ENCODE measurements around the gene RASA2.
"Not testable (repeated sequence)": the region's sequence is repeated elsewhere in the genome, so short reads cannot be mapped to it uniquely, and the experiment has no call there.

RASA2 gene

DNA sequence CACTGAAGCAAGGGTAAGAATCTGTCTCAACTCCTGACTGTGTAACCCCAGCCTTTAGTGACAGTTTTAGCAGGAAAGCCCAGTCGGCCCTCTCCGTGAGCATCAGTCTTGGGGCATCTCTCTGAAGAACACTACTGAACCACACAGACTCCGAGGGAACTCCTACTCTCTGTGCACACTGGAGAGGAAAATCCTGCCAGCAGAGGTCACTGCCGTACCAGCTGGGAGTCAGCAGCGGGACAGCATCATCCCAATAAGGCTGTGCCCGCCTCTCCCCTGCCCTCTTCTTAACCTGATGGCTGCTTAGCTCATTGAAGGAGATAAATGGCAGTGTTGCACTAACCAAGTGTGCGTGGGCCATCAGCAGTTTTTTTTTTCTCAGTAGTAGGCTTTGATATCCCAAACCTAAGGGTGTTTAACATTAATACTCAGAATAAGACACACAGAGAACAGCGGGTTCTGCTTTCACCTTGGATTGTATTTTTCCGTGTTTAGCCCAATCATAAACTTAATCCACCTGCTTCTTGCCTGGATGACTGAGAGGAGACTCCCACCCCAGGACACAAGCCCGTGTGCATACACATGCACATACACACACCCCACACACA, 26.6 kb upstream of the RASA2 start:
- DNase-seq, result peak; percentile 93

- no peak for DNase-seq
These were observed 24.5 kb upstream of the RASA2 start for GRCh38 chr3:141462176-141462859.

GRCh38 chr3:141465221-141465620, 21.6 kb upstream of the RASA2 start:
- DNase-seq, result no peak

DNA sequence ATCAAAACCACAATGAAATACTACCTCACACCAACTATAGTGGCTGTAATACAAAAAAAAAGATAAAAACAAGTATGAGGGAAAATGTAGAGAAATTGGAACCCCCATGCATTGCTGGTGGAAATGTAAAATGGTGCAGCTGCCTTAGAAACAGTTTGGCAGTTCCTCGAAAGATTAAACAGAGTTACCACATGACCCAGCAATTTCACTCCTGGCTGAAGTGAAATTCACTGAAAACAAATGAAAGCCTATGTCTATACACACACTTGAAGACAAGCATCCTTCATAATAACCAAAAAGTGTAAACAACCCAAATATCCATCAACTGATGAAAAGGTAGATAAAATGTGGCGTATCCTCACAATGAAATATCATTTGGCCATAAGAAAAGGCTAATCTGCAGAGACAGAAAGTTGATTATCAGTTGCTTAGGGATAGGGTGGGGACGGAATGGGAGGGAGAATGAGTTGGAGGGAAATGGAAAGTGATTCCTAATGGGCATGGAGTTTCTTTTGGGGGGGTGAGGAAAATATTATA, 20.1 kb upstream of the RASA2 start:
- no peak for DNase-seq

GRCh38 chr3:141469720-141470119, 17.1 kb upstream of the RASA2 start:
- no peak for DNase-seq

DNA sequence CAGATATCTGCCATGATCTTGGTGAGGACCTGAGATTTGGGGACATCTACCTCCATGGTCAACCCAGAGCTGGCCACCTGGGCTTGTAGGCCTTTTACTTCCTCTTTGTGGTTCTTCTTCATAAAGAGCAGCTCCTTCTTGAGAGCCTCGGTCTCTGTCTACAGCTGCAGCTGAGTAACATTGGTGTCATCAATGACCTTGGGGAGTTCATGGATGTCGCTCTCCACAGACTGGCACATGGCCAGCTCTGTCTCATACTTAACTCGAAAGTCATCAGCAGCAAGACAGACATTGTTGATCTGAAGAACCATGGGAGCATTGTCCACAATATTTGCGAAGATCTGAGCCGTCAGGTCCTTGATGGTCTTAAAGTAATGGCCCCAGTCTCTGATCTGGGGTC, 15.7 kb upstream of the RASA2 start:
- DNase-seq, result no peak

GRCh38 chr3:141476033-141476432, 10.8 kb upstream of the RASA2 start:
- no peak for DNase-seq

DNA sequence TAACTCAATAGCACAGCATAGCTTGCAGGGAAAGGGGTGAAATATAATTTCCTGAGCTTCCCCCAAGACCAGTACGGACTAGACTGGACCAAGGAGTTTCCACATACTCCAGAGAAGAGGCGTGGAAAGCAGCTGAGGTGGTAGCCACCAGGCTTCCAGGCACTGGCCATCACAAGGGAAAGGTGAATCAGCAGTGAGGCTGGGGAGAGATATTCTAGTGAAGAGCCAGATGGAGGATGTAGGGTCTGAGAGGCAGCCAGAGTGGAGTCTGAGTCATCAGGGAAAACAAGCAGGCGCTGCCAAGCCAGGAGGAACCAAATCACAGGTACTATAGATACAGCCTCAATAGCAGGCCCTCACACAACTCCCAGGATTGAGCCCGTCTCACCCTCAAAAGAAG, 9.6 kb upstream of the RASA2 start:
- DNase-seq, result no peak

GRCh38 chr3:141478139-141478538, 8.7 kb upstream of the RASA2 start:
- no peak for DNase-seq

GRCh38 chr3:141478840-141479239, 8.0 kb upstream of the RASA2 start:
- not testable (repeated sequence) for DNase-seq

GRCh38 chr3:141482245-141482922, 4.4 kb upstream of the RASA2 start:
- DNase-seq, result no peak

GRCh38 chr3:141484701-141485287, 2.0 kb upstream of the RASA2 start:
- DNase-seq, result no peak

- peak; percentile 25 for DNase-seq
These were observed 959 bp upstream of the RASA2 start for GRCh38 chr3:141485641-141486495.

DNA sequence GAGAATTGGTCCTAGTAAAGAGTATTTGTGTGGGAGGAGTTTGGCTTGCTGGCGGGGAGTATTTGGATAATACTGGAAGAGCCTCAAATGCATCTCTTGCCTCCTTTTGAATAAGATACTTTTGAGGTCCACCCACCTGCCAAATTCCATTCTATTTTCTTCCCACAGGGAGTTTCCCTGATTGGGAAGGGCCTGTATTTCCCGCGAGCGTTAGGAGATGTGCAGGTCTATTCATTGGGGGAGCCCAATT, 406 bp upstream of the RASA2 start:
- no peak for DNase-seq

- DNase-seq, result peak; percentile 84
These were observed 860 bp downstream of the RASA2 start for GRCh38 chr3:141487521-141488252.

DNA sequence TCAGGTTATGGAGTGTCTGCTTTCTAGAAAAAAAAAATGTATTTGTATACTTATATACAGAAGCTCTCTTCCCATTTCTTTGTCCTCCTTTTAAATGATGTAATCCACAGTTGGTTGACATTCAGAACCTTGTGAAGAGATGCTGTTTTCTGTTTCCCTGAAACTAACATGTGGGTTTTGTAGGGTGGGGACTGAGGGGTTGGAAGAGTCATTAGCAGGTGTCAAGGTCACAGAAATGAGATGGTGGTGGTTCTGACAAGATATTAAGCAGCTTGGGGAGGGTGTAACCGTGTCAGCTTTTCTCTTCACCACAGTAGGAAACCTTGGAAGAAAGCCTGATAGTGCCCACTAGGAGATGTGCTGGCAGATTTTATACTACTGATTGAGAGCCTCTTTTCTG, 2.4 kb downstream of the RASA2 start:
- peak; percentile 46 for DNase-seq

- no peak for DNase-seq
These were observed 4.3 kb downstream of the RASA2 start for GRCh38 chr3:141491081-141491480.

DNA sequence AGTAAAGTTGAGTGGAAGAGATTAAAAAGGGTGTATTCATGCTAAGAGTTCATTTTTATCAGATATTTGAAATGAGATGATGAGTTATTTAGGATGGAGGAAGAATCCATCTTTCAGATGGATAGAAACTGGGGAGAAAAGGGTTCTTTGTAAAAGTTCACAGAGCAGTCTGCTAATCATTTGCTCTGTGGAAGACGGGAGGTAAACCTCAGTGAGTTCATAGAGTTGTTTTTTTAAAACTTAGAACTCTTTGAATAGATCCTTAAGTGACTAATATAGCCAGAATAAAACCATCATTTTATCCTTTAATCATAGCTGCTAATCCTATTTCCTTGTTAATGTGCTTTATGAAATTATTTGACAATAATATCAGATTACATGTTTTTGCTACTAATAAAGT, 5.1 kb downstream of the RASA2 start:
- no peak for DNase-seq

DNA sequence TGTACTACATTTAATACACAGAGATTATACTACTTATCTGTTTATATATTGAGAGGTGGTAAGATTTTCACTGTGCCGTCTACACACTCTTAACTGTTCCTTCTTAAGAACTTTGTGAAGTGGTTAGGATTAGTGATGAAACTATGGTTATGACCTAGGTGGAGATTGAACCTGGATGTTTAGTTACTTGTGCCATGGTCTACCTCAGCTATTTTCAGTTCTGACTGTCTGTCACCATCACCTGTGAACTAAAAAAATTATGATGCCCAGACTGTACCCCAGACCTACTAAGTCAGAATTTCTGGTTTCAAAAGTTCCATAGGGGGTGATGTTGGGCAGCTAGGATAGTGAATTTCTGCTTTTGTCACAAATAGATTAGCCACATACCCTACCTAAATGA, 6.4 kb downstream of the RASA2 start:
- no peak for DNase-seq

- not testable (repeated sequence) for DNase-seq
These were observed 10.8 kb downstream of the RASA2 start for GRCh38 chr3:141497589-141497988.

- peak; percentile 88 for DNase-seq
These were observed 11.9 kb downstream of the RASA2 start for GRCh38 chr3:141498598-141499223.

GRCh38 chr3:141499284-141499683, 12.5 kb downstream of the RASA2 start:
- DNase-seq, result peak; percentile 17

All from stimulated activated CD4-positive, alpha-beta T cell treated with anti-CD3 and anti-CD28 coated beads, Interleukin-4, amount 100 ng/mL, for 24 hours (primary cell).